ENCODE results near the gene GSTA3.
"Not testable (repeated sequence)": the region's sequence is repeated elsewhere in the genome, so short reads cannot be mapped to it uniquely, and the experiment has no call there.

Gene GSTA3

DNA sequence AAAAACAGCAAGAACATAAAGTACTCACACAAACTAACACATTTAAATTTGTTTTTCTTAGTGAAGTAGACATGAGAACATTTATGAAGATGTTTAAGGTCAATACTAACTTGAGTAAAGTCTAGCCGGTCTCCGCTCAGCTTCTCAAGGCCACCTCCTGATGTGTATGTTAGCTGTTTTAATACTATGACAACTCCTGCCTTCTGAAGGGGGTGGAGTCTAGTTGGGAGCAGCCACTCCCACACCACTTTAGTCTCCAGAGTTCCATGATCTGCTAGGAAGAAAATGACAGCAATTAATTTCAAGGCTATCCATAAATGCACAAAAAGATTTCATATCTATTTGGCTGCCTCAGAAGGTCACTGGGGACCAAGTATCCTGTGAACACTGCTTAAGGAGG is at the start of gene GSTA3:
Gene GSTA3 (minus strand): TSS at position 168 of the 400 bp plus-strand sequence. CDS start 3,864 bp downstream, outside the sequence.
- in situ Hi-C loops (cut with HindIII; ENCODE audit: low pct_ligation_motif_present, low pct_unique_long_range_greater_than_20kb, low sequenced_read_pairs), result no loop called here
- no peak for DNase-seq

DNA sequence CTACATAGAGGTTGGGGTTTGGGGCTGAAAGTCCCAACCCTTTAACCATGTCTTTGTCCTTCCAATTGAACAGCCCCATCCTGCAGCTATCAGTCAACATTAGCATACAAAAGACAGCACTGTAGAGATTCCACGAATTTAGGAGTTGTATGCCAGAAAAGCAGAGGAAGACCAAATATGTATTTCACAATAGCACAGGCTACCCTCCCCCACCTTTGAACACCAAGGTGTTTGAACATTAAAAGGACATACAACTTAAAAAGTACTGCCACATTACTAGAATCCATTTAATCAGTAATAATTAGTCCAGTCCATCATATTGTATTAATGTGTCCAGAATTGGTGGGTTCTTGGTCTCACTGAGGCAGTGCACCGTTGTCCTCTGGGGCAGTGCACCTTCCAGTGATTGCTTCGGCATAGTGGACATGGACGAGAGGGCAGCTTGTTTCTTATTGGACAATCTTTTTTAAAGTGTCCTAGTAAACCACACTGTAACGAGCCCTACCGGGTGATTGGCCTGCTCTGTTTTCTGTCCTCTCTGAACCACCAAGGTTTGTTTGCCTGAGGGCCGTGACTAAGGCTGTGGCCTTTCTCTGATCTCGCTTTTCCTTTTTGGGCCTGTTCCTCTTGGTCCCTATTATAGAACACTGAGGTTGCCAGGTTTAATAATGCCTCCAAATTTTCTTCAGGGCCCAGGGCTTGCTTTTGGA is 49.2 kb upstream of the GSTA3 start:
- in situ Hi-C loops (cut with HindIII; ENCODE audit: low pct_ligation_motif_present, low pct_unique_long_range_greater_than_20kb, low sequenced_read_pairs), result no loop called here
- no peak for DNase-seq

DNA sequence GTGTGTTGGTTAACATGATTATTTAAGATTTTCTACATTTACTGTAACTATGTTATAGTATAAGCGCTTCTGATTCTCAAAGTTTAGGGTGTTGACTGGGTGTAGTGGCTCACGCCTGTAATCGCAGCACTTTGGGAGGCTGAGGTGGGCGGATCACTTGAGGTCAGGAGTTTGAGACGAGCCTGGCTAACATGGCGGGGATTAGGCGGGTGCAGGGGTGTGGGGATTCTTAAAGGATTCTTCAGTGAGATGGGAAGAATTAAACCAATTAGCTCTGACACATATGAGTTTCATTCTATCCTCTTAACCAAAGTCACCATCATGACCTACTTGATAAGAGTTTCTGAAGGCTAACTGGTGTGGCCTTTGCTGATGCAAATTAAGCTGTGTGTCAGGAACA is 46.4 kb upstream of the GSTA3 start:
- in situ Hi-C loops (cut with HindIII; ENCODE audit: low pct_ligation_motif_present, low pct_unique_long_range_greater_than_20kb, low sequenced_read_pairs), result no loop called here
- DNase-seq, result no peak

DNA sequence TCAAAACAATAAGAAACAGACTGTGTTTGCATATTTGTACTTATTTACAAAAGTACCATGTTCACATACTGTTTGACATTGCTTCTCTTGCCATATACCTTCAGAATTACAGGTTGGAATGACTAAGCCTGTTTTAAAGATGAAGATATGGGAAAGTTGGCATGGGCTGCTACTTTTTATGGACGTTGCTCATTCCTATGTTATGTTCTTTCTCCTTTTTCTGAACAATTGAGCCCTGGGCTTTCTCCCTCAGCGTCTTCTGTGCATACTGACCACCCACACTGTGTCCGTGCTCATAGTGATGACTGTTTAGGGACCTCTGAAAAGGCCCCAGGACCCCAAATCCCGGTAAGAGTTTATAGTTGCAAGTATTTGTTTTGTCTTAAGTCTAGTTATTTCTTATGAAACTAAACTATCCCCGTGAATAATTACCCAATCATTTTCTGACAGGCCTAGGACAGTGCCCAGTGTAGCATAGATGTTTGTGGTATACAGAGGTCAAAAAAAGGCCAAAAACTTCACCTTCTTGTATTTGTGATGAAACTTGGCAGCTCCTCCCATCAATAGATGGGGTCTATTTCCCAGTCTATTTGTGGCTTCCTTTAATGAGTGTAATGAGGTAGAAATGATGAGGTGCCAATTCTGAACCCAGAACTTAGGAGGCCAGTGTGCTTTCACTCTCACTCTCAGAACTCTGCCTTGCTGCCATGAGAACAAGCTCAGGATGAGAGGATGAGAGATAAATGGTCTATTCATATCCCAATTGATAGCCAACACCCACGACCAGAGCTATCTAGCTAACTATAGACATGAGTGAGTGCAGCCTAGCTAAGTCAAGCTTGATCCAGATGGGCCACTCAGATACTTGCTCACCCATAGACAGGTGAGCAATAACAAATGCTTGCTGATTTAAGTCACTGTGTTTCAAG is 44.7 kb upstream of the GSTA3 start:
- DNase-seq, result no peak
- in situ Hi-C loops (cut with HindIII; ENCODE audit: low pct_ligation_motif_present, low pct_unique_long_range_greater_than_20kb, low sequenced_read_pairs), result no loop called here

DNA sequence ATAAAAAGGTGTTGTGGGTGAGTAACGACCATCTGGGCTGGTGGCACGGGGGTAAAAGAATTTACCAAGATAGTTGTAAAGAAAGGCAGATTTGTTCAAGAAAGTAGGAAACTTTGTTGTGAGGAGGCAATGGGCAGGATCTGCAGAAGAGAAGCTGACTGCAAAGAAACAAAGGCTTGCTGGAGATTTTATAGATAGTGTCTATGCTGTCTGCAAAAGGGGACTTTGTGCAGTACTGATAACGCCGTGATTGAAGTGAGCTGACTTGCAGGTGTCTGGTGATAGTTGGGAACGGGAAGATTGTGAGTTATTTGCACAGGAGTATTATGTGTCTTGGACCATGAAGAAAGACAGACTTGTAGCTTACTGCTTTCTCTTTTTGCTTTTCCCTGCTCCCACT is 36.8 kb upstream of the GSTA3 start:
- in situ Hi-C loops (cut with HindIII; ENCODE audit: low pct_ligation_motif_present, low pct_unique_long_range_greater_than_20kb, low sequenced_read_pairs), result no loop called here

DNA sequence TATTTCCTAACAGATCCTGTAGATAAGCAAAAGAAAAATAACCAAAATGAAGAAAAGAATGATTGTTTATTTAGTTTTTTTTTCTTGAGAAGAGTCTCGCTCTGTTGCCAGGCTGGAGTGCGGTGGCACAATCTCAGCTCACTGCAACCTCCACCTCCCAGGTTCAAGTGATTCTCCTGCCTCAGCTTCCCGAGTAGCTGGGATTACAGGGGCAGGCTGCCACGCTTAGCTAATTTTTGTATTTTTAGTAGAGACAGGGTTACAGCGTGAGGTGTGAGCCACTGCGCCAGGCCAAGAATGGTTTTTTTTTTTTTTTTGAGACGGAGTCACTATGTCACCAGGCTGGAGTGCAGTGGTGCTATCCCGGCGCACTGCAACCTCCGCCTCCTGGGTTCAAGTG is 33.3 kb upstream of the GSTA3 start:
- in situ Hi-C loops (cut with HindIII; ENCODE audit: low pct_ligation_motif_present, low pct_unique_long_range_greater_than_20kb, low sequenced_read_pairs); DNase-seq: not testable (repeated sequence)

More for the DNA sequence above, 36.8 kb upstream of the GSTA3 start:
- no peak for DNase-seq

DNA sequence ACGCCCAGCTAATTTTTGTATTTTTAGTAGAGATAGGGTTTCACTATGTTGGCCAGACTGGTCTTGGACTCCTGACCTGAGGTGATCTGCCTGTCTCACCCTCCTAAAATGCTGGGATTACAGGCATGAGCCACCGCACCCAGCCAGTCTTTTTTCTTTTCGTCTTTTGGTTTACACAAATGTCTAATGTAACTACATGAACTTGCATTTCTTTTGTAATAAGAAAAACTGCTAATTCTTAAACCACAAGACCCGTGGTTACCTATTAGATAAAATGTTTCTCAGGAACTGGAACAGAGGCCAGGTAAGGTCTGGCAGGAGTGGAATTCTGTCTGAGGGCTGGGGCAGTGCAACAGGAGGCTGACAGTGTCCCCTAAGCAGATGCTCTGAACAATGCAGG is 32.7 kb upstream of the GSTA3 start:
- in situ Hi-C loops (cut with HindIII; ENCODE audit: low pct_ligation_motif_present, low pct_unique_long_range_greater_than_20kb, low sequenced_read_pairs), result no loop called here
- no peak for DNase-seq

DNA sequence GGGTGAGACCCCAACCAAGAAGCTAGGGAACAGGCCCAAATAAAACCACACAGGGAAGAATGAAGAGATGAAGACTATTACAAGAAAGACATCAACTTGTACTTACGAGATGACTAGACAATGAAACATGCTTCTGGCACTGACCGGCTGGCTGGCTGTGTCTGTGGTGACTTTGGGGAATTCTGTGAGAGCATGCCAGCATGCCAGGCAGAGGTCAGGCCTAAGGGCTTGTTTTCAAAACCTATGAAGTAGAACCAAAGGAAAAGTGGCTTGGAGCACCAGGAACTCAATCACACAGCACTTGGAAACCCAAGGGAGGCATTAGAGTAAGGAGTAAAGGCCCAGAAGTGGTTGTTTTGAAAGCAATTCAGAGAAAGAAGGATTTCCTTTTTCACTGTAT is 28.4 kb upstream of the GSTA3 start:
- peak; percentile 76 for DNase-seq
- in situ Hi-C loops (cut with HindIII; ENCODE audit: low pct_ligation_motif_present, low pct_unique_long_range_greater_than_20kb, low sequenced_read_pairs), result no loop called here

DNA sequence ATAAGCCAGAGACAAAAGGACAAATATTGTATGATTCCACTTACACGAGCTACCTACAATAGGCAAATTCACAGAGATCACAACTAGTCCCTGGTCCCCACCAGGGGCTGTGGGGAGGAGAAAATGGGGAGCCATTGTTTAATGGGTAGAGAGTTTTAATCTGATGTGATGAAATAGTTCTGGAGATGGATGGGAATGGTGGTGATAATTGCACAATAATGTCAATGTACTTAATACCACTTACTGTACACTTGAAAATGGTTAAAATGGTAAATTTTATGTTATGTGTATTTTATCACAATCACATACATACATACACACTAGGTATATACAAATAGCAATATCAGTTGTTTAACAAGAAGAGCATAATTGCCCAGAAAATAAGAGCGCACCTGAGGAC is 24.3 kb upstream of the GSTA3 start:
- in situ Hi-C loops (cut with HindIII; ENCODE audit: low pct_ligation_motif_present, low pct_unique_long_range_greater_than_20kb, low sequenced_read_pairs), result no loop called here
- DNase-seq, result no peak

DNA sequence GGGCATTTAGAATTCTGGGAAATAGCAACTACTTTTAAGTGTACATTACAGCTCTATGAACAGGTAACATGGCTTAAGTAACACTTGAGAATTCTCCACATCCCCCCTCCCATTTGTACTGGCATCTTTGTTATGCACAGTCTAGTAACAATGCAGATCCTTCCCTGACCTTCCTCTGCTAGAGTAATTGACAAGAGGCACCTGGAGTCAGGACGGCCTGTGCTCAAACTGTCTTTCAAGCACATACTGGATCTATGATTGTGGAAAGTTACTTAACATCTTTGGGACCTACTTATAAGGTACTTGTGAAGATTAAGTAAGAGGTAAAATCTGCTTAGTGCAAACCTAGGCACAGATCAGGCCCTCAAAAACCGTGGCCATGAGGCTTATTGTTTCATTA is 21.9 kb upstream of the GSTA3 start:
- no peak for DNase-seq
- in situ Hi-C loops (cut with HindIII; ENCODE audit: low pct_ligation_motif_present, low pct_unique_long_range_greater_than_20kb, low sequenced_read_pairs), result no loop called here

DNA sequence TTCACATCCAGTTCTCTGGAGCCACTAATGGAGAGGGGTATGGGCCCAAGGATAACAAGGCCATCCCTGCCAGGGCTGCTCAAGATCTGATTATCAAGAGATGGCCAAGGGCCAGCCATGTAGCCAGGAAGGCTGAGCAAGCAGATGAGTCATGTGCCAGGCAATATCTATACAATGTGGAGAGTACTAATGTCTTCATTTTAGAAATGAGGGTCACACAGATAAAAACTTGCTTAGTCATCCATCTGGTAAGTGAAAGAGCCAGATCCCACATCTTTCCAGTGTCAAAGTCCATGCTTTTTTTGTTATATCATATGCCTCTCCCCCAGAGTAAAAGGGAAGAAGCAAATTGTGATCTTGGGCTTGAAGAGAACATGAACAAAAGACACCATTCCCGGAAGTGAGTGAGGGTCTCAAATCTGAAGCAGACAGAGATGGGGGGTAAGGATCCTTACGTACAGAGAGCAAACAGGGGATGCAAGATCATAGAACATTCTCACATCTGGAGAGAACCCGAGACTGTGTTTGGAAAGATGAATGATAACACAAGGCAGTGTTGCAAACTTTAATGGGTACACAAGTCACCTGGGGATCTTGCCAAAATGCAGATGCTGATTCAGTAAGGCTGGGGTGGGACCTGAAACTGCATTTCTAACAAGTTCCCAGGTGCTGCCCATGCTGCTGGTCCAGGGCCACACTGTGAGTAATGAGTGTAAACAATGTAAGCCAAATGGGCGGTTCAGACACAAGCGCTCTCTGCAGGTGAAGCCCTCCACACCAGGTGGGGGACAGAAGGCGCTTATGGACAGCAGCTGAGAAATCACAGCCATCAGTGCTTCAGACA is 20.0 kb upstream of the GSTA3 start:
- in situ Hi-C loops (cut with HindIII; ENCODE audit: low pct_ligation_motif_present, low pct_unique_long_range_greater_than_20kb, low sequenced_read_pairs), result no loop called here

DNA sequence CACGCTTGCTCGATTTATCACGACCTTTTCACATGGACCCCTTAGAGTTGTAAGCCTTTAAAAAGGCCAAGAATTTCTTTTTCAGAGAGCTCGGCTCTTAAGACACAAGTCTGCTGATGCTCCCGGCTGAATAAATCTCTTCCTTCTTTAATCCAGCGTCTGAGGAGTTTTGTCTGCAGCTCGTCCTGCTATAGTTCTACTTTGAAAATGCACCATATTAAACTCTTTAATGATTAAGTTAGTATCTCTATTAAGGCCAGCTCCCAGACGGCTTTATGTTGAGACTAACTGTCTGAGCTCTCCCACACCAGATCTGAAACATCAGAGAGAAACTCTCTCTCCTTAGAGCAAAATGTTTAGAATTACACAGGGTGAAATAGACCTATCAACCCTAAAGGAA is 18.0 kb upstream of the GSTA3 start:
- in situ Hi-C loops (cut with HindIII; ENCODE audit: low pct_ligation_motif_present, low pct_unique_long_range_greater_than_20kb, low sequenced_read_pairs), result no loop called here
- no peak for DNase-seq

More for the DNA sequence above, 20.0 kb upstream of the GSTA3 start:
- peak; percentile 57 for DNase-seq

DNA sequence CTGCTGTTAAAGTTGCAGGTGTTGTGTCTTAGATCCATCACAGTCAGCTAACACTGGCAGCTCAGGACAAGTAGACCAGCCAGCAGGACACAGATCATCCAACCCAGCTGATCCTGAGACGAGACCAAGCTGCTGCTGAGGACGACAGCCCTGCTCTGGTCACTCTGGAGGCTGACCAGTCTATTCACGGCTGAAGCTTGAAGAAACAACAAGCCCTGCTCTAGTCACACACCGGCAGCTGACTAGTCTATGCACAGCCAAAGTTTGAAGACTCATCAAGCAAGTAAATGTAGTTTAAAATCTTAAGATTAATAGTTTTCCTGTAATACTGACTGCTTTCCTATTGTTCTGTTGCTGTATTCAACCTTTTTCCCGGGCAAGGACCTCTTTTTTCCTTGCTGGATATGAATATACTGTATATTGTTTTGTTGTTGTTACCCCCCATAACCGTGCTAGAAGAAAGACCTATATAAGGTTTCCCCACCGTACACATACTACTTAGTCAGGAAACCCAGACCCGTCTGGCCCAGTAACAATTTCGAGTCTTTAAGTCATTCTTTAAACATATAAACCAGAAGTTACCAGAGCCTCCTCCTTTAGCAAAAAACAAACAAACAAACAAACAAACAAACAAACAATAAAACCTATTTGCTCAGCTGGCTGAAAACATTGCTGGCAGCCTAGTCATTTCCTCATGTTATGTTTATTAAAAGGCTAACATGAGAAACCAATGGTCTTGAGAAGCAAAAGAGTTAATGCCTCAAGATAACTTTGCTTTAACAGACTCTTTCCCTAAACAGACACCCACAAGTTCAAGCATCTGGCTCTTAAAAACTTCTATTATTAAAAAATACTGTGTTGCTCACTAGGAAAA is 16.7 kb upstream of the GSTA3 start:
- no peak for DNase-seq
- in situ Hi-C loops (cut with HindIII; ENCODE audit: low pct_ligation_motif_present, low pct_unique_long_range_greater_than_20kb, low sequenced_read_pairs), result no loop called here

DNA sequence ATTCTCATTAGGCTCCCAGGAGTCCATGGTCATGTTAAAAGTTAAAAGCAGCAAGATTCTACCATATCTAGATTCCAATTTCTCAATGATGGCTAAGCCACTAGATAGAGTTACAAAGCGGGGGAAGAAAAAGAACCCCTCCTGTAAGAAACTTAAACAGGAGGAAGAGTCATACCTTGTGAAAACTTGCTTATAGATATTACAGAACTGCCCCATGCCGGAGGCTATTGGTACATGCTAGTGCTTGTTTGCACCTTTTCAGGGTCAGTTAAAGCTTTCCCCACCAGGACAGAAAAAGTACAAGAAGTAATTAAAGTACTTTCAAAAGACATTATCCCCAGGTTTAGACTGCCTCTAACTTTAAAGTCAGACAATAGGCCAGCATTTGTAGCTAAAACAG is 15.5 kb upstream of the GSTA3 start:
- in situ Hi-C loops (cut with HindIII; ENCODE audit: low pct_ligation_motif_present, low pct_unique_long_range_greater_than_20kb, low sequenced_read_pairs), result no loop called here
- DNase-seq, result no peak

DNA sequence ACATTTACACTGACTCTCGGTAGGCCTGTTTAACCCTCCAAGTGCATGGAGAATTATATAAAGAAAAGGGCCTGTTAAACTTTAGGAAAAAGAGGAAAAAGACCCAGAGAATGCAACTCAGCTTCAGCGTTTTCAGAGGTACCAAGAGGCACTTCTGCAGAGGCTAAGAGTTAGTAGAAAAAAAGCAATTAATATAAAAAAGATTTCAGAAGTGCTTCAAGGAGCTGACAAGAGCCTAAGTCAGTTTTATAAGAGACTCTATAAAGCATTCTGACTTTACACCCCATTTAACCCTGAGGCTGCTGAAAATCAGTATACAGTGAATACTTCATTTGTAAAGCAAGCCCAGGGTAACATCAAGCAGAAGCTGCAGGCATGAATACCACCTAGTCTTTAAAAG is 14.2 kb upstream of the GSTA3 start:
- in situ Hi-C loops (cut with HindIII; ENCODE audit: low pct_ligation_motif_present, low pct_unique_long_range_greater_than_20kb, low sequenced_read_pairs); DNase-seq: not testable (repeated sequence)

DNA sequence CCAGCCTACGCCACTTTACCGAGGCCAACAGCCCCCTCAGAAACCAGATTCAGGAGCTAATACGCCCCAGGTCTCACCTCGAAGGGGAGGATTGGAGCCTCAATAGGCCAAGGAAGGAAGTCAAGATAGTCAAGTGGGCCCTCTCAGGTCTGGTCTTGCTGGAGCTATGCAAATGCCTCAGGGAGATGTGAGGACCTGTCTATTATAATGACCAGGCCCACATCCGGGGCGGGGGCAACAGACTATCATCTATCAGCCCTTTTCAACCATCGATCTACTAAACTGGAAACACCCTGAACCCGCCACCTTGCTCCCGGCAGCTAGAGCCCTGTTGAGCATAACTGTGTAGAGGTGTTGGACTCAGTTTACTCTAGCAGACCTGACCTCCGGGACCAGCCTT is 12.7 kb upstream of the GSTA3 start:
- no peak for DNase-seq
- in situ Hi-C loops (cut with HindIII; ENCODE audit: low pct_ligation_motif_present, low pct_unique_long_range_greater_than_20kb, low sequenced_read_pairs), result no loop called here

DNA sequence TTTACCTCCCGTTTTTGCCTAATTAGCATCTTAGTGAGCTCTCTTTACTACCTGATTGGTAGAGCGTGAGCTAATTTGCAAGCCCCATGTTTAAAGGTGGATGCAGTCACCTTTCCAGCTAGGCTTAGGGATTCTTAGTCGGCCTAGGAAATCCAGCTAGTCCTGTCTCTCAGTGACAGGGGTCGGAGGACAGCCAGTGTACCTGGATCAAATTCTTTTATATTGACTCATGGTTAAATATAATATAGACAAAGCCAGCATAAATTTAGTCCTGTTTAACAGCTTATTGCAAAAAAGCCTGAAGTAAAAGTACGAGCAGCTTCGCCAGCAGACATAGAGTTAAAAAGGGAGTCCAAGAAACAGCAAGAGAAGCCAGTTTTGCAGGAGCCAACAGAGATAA is 12.2 kb upstream of the GSTA3 start:
- in situ Hi-C loops (cut with HindIII; ENCODE audit: low pct_ligation_motif_present, low pct_unique_long_range_greater_than_20kb, low sequenced_read_pairs), result no loop called here
- DNase-seq, result no peak

DNA sequence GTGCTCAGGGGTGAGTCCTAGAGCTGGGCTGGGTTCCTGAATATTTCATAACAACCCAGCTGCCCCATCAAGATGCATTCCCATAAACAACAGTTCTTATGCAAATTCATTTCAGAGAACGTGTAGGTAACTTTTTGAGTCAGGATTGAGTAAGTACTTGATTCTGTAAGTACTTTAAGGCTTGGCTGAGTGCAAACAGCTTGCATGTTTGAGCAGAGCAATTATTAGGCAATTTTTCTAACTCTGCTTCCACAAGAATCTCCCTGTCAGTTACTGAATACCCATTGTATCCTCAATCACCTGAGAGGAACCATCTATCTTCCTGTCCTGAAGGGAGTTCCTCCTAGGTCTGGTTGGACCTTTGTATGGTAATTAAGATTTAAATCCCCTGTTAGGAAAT is 10.0 kb upstream of the GSTA3 start:
- DNase-seq; in situ Hi-C loops (cut with HindIII; ENCODE audit: low pct_ligation_motif_present, low pct_unique_long_range_greater_than_20kb, low sequenced_read_pairs): not testable (repeated sequence)
